T-helper 2 cell treated with Interferon-gamma antibody and Interleukin-4, amounts not matched to agents 5 μg/mL and 100 μg/mL, for 36 hours (primary cell): ENCODE data around the gene CAPSL.

Source experiments
- DNase-seq: peaks from one replicate; pipeline ENCODE4 v3.0.0; 2021; ENCODE audit warnings: low spot score
- H3K27ac Mint-ChIP-seq: one replicate; pipeline ENCODE4 v1.8.0; 2021; ENCODE audit warnings: mild to moderate bottlenecking, mixed read lengths
- H3K27me3 Mint-ChIP-seq: one replicate; pipeline ENCODE4 v1.8.0; 2021; ENCODE audit warnings: low read depth, mixed read lengths
- H3K36me3 Mint-ChIP-seq: one replicate; pipeline ENCODE4 v1.8.0; 2021; ENCODE audit warnings: low read depth, mixed read lengths
- H3K4me1 Mint-ChIP-seq: one replicate; pipeline ENCODE4 v1.8.0; 2021; ENCODE audit warnings: low read depth, mixed read lengths
- H3K4me3 Mint-ChIP-seq: one replicate; pipeline ENCODE4 v1.8.0; 2022; ENCODE audit warnings: mild to moderate bottlenecking, moderate library complexity, mixed read lengths
- H3K9me3 Mint-ChIP-seq: one replicate; pipeline ENCODE4 v1.8.0; 2021; ENCODE audit warnings: mixed read lengths

The CAPSL gene

GRCh38 chr5:35878079-35878478 is 60.3 kb downstream of the CAPSL start:
- Mint-ChIP-seq H3K27ac (peak overlapping the region; percentile 49), H3K4me3 (no peak overlapping the region), H3K4me1 (peaks cover 52% of the 10 kb centered on the region), H3K27me3 (no peaks in the 10 kb centered on the region), H3K9me3 (peaks cover 1% of the 10 kb centered on the region), H3K36me3 (peaks cover 85% of the 10 kb centered on the region)
- DNase-seq: no peak

GRCh38 chr5:35877655-35878054 is 60.8 kb downstream of the CAPSL start:
- Mint-ChIP-seq H3K27me3 (no peaks in the 10 kb centered on the region), H3K9me3 (no peaks in the 10 kb centered on the region), H3K4me1 (peaks cover 50% of the 10 kb centered on the region), H3K4me3 (no peak overlapping the region), H3K36me3 (peaks cover 84% of the 10 kb centered on the region), H3K27ac (peak overlapping the region; percentile 49)
- no peak for DNase-seq

GRCh38 chr5:35876922-35877321 is 61.5 kb downstream of the CAPSL start:
- Mint-ChIP-seq H3K4me1 (peaks cover 49% of the 10 kb centered on the region), H3K27me3 (no peaks in the 10 kb centered on the region), H3K36me3 (peaks cover 87% of the 10 kb centered on the region), H3K9me3 (no peaks in the 10 kb centered on the region), H3K4me3 (no peak overlapping the region), H3K27ac (no peak overlapping the region)
- no peak for DNase-seq

GRCh38 chr5:35876454-35876853 is 62.0 kb downstream of the CAPSL start:
- Mint-ChIP-seq H3K4me1 (peaks cover 49% of the 10 kb centered on the region), H3K4me3 (no peak overlapping the region), H3K9me3 (no peaks in the 10 kb centered on the region), H3K27me3 (no peaks in the 10 kb centered on the region), H3K27ac (peak overlapping the region; percentile 55), H3K36me3 (peaks cover 90% of the 10 kb centered on the region)
- no peak for DNase-seq

GRCh38 chr5:35870605-35871004 is 67.8 kb downstream of the CAPSL start:
- H3K4me3 Mint-ChIP-seq: no peak overlapping the region
- H3K27me3 Mint-ChIP-seq: no peaks in the 10 kb centered on the region
- H3K4me1 Mint-ChIP-seq: peaks cover 15% of the 10 kb centered on the region
- H3K36me3 Mint-ChIP-seq: peaks cover 89% of the 10 kb centered on the region
- no peak overlapping the region for H3K27ac Mint-ChIP-seq
- H3K9me3 Mint-ChIP-seq: peaks cover 3% of the 10 kb centered on the region
- no peak for DNase-seq

GRCh38 chr5:35869685-35870277 is 68.6 kb downstream of the CAPSL start:
- peaks cover 14% of the 10 kb centered on the region for H3K4me1 Mint-ChIP-seq
- no peak overlapping the region for H3K27ac Mint-ChIP-seq
- peaks cover 88% of the 10 kb centered on the region for H3K36me3 Mint-ChIP-seq
- peaks cover 8% of the 10 kb centered on the region for H3K9me3 Mint-ChIP-seq
- H3K27me3 Mint-ChIP-seq: no peaks in the 10 kb centered on the region
- H3K4me3 Mint-ChIP-seq: no peak overlapping the region
- no peak for DNase-seq

- peaks cover 88% of the 10 kb centered on the region for H3K36me3 Mint-ChIP-seq
- H3K4me3 Mint-ChIP-seq: no peak overlapping the region
- H3K27me3 Mint-ChIP-seq: no peaks in the 10 kb centered on the region
- no peak overlapping the region for H3K27ac Mint-ChIP-seq
- no peak for DNase-seq
- peaks cover 25% of the 10 kb centered on the region for H3K9me3 Mint-ChIP-seq
- H3K4me1 Mint-ChIP-seq: peaks cover 16% of the 10 kb centered on the region
Measured at GRCh38 chr5:35867998-35868397, 70.4 kb downstream of the CAPSL start.

DNA sequence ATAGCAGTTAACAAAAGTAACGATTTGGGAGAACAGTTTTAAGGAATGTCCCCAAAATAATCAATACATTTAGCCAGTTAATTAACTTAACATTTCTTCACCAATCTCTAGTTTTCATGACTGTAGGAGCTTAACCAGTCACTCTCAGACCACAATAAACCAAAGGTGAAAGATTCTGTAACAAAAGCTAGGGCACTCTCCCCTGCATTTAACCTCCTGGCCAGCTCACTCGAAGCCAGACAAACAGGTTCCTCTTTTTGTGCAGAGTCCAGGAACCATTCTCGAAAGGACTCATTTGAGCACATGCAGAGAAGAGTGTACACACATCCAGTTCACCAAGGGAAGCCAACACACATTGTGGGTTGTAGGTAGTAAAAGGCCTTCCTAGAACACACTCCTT is 75.3 kb downstream of the CAPSL start:
- peaks cover 90% of the 10 kb centered on the region for H3K36me3 Mint-ChIP-seq
- H3K4me3 Mint-ChIP-seq: peak overlapping the region; percentile 83

DNA sequence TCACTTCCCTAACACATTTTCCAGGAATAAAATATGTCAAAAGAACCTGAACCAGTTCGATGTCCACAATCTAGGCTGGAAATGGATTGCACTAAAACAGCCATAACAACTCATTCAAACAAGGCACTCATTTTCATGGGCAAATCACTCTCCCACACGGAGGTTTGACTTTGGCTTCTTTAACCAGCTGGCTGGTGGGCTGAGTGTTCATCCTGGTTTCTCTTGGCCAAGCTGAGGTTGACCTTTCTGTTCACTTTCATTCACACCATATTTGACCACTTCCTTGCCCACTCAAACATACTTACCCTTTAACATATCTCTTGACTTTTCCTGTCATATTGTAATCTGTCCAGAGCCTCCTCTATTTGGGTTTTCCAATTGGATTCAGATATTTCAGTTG is 76.3 kb downstream of the CAPSL start:
- peaks cover 84% of the 10 kb centered on the region for H3K36me3 Mint-ChIP-seq
- peaks cover 54% of the 10 kb centered on the region for H3K4me1 Mint-ChIP-seq
- H3K27me3 Mint-ChIP-seq: no peaks in the 10 kb centered on the region
- H3K27ac Mint-ChIP-seq: no peak overlapping the region
- peaks cover 24% of the 10 kb centered on the region for H3K9me3 Mint-ChIP-seq
- peak overlapping the region; percentile 83 for H3K4me3 Mint-ChIP-seq
- DNase-seq: no peak

More for the DNA sequence above, 75.3 kb downstream of the CAPSL start:
- peaks cover 24% of the 10 kb centered on the region for H3K9me3 Mint-ChIP-seq
- no peaks in the 10 kb centered on the region for H3K27me3 Mint-ChIP-seq
- DNase-seq: no peak
- H3K4me1 Mint-ChIP-seq: peaks cover 54% of the 10 kb centered on the region
- H3K27ac Mint-ChIP-seq: peak overlapping the region; percentile 0

DNA sequence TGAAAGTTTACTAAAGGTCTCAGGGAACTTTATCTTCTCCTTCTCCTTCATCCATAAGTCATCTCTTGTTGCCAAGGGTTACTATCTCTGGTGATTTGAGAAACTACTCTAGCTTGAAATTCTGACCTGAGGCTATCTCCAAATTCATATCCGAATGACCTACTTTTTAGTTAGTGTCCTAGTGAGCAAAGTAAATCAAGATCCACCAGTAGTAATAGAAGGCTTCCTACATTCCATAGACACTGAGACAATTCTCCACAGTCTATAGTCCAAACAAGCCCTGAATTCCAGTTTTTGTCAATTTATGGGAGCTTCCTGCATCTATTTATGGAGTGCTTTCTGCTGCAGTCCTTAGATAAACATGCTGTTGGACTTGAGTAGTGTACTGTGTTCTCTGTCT is 76.7 kb downstream of the CAPSL start:
- no peak for DNase-seq
- Mint-ChIP-seq H3K9me3 (peaks cover 24% of the 10 kb centered on the region), H3K27ac (no peak overlapping the region), H3K4me1 (peaks cover 56% of the 10 kb centered on the region), H3K36me3 (peaks cover 83% of the 10 kb centered on the region), H3K4me3 (peak overlapping the region; percentile 83), H3K27me3 (no peaks in the 10 kb centered on the region)

DNA sequence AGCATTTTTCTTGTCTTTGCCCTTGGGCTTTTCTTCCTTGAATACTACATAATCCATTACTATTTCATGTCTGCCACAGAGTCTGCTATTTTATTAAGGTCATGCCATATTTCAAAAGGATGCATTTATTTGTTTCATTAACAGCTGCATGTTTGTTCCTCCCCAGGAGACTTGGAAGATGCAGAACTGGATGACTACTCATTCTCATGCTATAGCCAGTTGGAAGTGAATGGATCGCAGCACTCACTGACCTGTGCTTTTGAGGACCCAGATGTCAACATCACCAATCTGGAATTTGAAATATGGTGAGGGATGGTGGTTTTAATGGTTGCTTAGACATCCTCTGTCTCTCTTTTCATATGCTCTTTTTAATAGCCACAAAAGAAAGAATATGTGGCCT is 77.7 kb downstream of the CAPSL start:
- no peak for DNase-seq
- no peaks in the 10 kb centered on the region for H3K27me3 Mint-ChIP-seq
- H3K36me3 Mint-ChIP-seq: peaks cover 78% of the 10 kb centered on the region
- H3K9me3 Mint-ChIP-seq: peaks cover 24% of the 10 kb centered on the region
- H3K4me3 Mint-ChIP-seq: peak overlapping the region; percentile 83
- peaks cover 62% of the 10 kb centered on the region for H3K4me1 Mint-ChIP-seq
- H3K27ac Mint-ChIP-seq: peak overlapping the region; percentile 79

DNA sequence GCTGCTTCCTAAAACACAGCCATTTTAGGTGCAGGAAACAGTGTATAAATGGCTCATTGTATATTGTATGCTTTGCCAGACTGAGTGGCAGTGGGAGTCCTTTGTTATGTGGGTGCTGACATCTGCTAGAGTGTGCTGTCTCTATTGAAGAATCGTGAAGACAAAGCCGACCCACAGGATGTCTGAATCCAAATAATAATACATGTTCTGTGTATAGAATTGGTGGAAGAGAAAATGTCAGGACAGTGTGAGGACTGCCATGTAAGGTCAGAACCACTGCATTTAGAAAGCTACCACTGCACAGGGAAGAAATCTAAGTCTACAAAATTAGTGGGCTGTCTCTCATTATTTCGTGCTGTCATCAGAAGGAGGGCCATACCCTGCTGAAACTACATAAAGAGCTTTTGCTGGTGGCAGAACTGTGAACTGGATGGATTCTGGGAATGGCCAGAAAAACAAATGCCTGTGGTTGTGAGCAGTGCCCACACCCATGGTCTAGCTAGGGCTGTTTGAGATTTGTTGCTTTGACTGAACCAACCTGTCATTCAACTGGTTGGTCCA is 79.2 kb downstream of the CAPSL start:
- Mint-ChIP-seq H3K27ac (peak overlapping the region; percentile 79), H3K4me3 (peak overlapping the region; percentile 83), H3K9me3 (peaks cover 20% of the 10 kb centered on the region), H3K4me1 (peaks cover 75% of the 10 kb centered on the region), H3K36me3 (peaks cover 70% of the 10 kb centered on the region), H3K27me3 (no peaks in the 10 kb centered on the region)
- DNase-seq: peak; percentile 12

GRCh38 chr5:35857606-35858205 is 80.7 kb downstream of the CAPSL start:
- Mint-ChIP-seq H3K4me1 (peaks cover 81% of the 10 kb centered on the region), H3K27ac (peak overlapping the region; percentile 85), H3K36me3 (peaks cover 56% of the 10 kb centered on the region), H3K9me3 (peaks cover 7% of the 10 kb centered on the region), H3K27me3 (no peaks in the 10 kb centered on the region), H3K4me3 (peak overlapping the region; percentile 89)
- no peak for DNase-seq

DNA sequence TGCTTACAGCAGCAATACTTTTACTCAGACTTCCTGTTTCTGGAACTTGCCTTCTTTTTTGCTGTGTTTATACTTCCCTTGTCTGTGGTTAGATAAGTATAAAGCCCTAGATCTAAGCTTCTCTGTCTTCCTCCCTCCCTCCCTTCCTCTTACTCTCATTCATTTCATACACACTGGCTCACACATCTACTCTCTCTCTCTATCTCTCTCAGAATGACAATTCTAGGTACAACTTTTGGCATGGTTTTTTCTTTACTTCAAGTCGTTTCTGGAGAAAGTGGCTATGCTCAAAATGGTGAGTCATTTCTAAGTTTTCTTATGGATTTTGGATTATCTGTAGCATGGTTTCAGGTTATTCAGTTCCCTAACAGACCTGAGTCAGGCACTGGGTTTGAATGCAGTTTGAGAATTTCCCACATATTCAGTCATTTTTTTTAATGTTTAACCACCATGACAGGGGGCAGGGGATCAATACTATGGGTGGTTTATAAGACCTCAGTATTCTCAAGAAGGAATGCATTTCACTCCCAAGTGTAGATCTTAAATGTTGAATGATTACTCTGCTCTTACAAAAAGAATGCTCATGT is 81.6 kb downstream of the CAPSL start, which contains the start of gene IL7R:
IL7R (plus strand) TSS at position 127 of the 587 bp plus-strand sequence; CDS start at position 214, 87 bp downstream.
- H3K4me3 Mint-ChIP-seq: peak within 1 kb of the TSS; percentile 89
- peaks cover 81% of the 10 kb centered on the region for H3K4me1 Mint-ChIP-seq
- peaks cover 47% of the 10 kb centered on the region for H3K36me3 Mint-ChIP-seq
- peaks cover 7% of the 10 kb centered on the region for H3K9me3 Mint-ChIP-seq
- no peaks in the 10 kb centered on the region for H3K27me3 Mint-ChIP-seq
- peak within 1 kb of the TSS; percentile 97 for H3K27ac Mint-ChIP-seq
- DNase-seq: peak; percentile 48
